Hepatocyte (in vitro differentiated cells): ENCODE results near the gene CHD6.

Experiments used
- EZH2 ChIP-seq: fragments of 200-600 bp; sonication (generic); IDR thresholded peaks from 2 replicates; pipeline ENCODE4 v1.6.1; 2016; ENCODE audit warnings: antibody characterized with exemption, mild to moderate bottlenecking, borderline replicate concordance
- TF ChIP-seq, protein P1 (sequence below): fragments of 200-600 bp; sonication (generic); IDR thresholded peaks from 2 replicates; pipeline ENCODE4 v1.5.1; 2016; ENCODE audit warnings: antibody characterized with exemption, mild to moderate bottlenecking; ENCODE audit not compliant: poor library complexity

DNA sequence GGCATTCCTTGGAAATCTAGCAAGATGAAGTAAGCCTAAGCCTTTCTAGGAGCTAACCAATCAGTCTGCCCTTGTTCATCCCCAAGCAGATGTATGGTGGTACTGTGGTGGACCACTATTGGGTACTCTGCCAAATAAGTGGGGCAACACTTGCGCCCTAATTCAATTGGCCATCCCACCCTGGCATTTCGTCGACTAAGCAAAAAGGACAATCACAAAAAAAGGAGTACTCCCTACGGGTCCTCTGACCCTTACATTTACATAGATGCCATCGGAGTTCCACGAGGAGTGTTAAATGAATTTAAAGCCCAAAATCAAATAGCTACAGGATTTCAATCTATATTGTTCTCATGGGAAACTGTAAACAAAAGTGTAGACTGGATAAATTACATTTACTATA lies 19.5 kb downstream of the CHD6 start:
- TF ChIP-seq, protein P1, sequence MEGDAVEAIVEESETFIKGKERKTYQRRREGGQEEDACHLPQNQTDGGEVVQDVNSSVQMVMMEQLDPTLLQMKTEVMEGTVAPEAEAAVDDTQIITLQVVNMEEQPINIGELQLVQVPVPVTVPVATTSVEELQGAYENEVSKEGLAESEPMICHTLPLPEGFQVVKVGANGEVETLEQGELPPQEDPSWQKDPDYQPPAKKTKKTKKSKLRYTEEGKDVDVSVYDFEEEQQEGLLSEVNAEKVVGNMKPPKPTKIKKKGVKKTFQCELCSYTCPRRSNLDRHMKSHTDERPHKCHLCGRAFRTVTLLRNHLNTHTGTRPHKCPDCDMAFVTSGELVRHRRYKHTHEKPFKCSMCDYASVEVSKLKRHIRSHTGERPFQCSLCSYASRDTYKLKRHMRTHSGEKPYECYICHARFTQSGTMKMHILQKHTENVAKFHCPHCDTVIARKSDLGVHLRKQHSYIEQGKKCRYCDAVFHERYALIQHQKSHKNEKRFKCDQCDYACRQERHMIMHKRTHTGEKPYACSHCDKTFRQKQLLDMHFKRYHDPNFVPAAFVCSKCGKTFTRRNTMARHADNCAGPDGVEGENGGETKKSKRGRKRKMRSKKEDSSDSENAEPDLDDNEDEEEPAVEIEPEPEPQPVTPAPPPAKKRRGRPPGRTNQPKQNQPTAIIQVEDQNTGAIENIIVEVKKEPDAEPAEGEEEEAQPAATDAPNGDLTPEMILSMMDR = no peak
- TF ChIP-seq EZH2 = no peak
